CD4-positive, alpha-beta T cell (primary cell): Measurements from ENCODE around the gene KRTAP13-3. TPM values are rescaled to one million over a fixed set of nuclear protein-coding genes. Genes with fewer than 3 reads are reported as not detected.

Experiments
- ATAC-seq: fragments of 200-7000 bp; cut with Tn5 transposase; one replicate; pipeline ENCODE4 v1.10.0; 2022; ENCODE audit warnings: mild to moderate bottlenecking; ENCODE audit not compliant: poor library complexity
- CTCF ChIA-PET: fragments of 350-600 bp; sonication (Branson Sonifier 250); formaldehyde crosslinking; loops from one replicate; lab custom pipeline; 2021; ENCODE audit warnings: antibody characterized with exemption, inconsistent platforms; lab: Charles Lee
- POLR2A ChIA-PET: fragments of 350-600 bp; sonication (Branson Sonifier 250); formaldehyde crosslinking; loops from one replicate; lab custom pipeline; 2021; ENCODE audit warnings: antibody characterized with exemption, inconsistent platforms; lab: Charles Lee
- DNase-seq, 14 experiments: peaks; one replicate each; pipeline ENCODE4 v3.0.0-alpha.2; 2013 to 2020; ENCODE audit warnings: mixed read lengths in 2 of 14
- H3K27ac ChIP-seq, 2 donors: one replicate each; pipeline versions ENCODE4 v1.5.1 to v1.7.0; 2013; ENCODE audit warnings: low read length in 2 of 2, low read depth in 1 of 2, mild to moderate bottlenecking in 1 of 2
- H3K27me3 ChIP-seq, 2 experiments: 1 replicate in 1 of 2; 2 replicates in 1 of 2; pipeline versions ENCODE4 v1.6.1 to v1.7.0; 2013; ENCODE audit warnings: low read length in 2 of 2, control low read depth in 1 of 2, mild to moderate bottlenecking in 1 of 2, moderate library complexity in 1 of 2; ENCODE audit not compliant: insufficient read depth in 2 of 2, control insufficient read depth in 1 of 2
- H3K36me3 ChIP-seq: one replicate; pipeline ENCODE4 v1.6.1; 2013; ENCODE audit warnings: low read length, control low read depth; ENCODE audit not compliant: insufficient read depth
- H3K4me1 ChIP-seq: one replicate; pipeline ENCODE4 v1.6.1; 2013; ENCODE audit warnings: low read length, control low read depth; ENCODE audit not compliant: insufficient read depth
- H3K4me3 ChIP-seq: one replicate; pipeline ENCODE4 v1.5.1; 2013; ENCODE audit warnings: mild to moderate bottlenecking, low read length, moderate library complexity
- H3K9me3 ChIP-seq, 2 experiments: 1 replicate in 1 of 2; 2 replicates in 1 of 2; pipeline versions ENCODE4 v1.6.1 to v1.7.0; 2013; ENCODE audit warnings: low read length in 2 of 2, mild to moderate bottlenecking in 2 of 2, control low read depth in 1 of 2, moderate library complexity in 1 of 2; ENCODE audit not compliant: control insufficient read depth in 1 of 2, insufficient read depth in 1 of 2
- H3K27ac Mint-ChIP-seq: one replicate; pipeline ENCODE4 v1.8.0; 2020; ENCODE audit warnings: mixed read lengths
- H3K27me3 Mint-ChIP-seq: one replicate; pipeline ENCODE4 v1.8.0; 2021; ENCODE audit warnings: mixed read lengths
- H3K36me3 Mint-ChIP-seq: one replicate; pipeline ENCODE4 v1.8.0; 2021; ENCODE audit warnings: low read depth, mixed read lengths
- H3K4me1 Mint-ChIP-seq: one replicate; pipeline ENCODE4 v1.8.0; 2021; ENCODE audit warnings: low read depth, mixed read lengths
- H3K4me3 Mint-ChIP-seq: one replicate; pipeline ENCODE4 v1.8.0; 2020; ENCODE audit warnings: mild to moderate bottlenecking, mixed read lengths
- H3K9me3 Mint-ChIP-seq: one replicate; pipeline ENCODE4 v1.8.0; 2020; ENCODE audit warnings: mixed read lengths
- CTCF ChIP-seq: fragments of 200-600 bp; IDR thresholded peaks from one replicate; pipeline ENCODE4 v1.8.0; 2022; ENCODE audit warnings: antibody characterized with exemption, mild to moderate bottlenecking
- intact Hi-C, 2 experiments: fragments of 100-400 bp; cut with DNase I in 1 of 2; cut with micrococcal nuclease in 1 of 2; formaldehyde crosslinking; loops; one replicate each; pipeline versions ENCODE4 v1.15.1 to v1.9.0; 2023 to 2025; cut with DNase I, micrococcal nuclease
- total RNA-seq, 174 experiments: library from RNA in 2 of 174; stranded (reverse) in 2 of 174; gene quantifications; one replicate each; pipeline ENCODE4 v1.2.3 and lab custom pipeline; 2021 to 2026

Gene KRTAP13-3
- total RNA-seq, 2 experiments from 2014 or later = not detected

DNA sequence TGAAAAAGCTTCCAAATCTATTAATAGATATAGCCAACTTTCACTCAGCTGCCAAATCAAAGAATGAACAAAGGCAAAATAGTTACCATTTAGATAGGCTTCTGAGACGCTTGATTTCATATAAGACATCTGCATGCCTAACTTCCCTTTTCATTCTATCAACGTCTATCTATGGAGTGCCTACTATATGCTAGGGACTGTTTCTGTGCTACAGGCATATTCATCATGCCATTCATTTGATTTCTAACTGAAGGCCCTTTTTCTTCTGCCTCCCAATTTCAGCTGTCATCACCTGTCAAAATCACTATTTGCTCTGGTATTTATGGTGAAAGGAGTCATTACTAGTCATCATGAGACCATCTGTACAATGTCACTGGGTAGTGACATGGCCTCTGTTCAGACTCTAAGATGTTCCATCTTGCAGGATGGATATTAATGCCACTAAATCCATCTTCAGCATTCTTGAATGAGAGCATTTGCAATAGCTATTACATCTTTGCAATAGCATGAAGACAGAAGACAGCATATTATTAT is 34.2 kb downstream of the KRTAP13-3 start:
- CTCF ChIA-PET = interaction anchor here (1.0 kb wide), 1 partner anchor 19 kb away, joined by 3 read pairs; no protein-coding TSS in a partner anchor

DNA sequence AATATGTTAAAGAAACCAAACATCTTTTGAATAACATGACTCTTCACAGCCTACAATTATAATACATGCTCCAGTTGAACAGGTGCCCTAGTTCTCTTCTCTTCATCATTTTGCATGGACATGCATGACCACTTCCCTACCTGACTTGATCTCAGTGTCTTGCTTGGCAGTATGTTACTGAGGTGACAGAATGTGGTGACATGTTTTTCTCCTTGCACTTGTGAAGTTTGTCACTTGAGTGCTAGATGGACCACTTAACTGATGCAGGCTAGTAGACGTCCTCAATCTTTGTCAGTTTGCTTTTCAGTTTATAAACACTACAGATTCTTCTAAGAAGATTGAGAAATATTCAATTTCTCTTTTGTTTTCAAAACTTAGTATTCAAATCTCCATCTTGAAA is 43.5 kb downstream of the KRTAP13-3 start:
- no peaks in the 10 kb centered on the region for H3K36me3 Mint-ChIP-seq
- H3K9me3 ChIP-seq = no peaks in the 10 kb centered on the region
- no peak overlapping the region for H3K4me3 Mint-ChIP-seq
- H3K27ac ChIP-seq = no peak overlapping the region
- ChIA-PET POLR2A (no interaction called here), CTCF (no interaction called here)
- H3K4me1 ChIP-seq = no peaks in the 10 kb centered on the region
- TF ChIP-seq CTCF = no peak
- ATAC-seq (no peak), DNase-seq (no peak)
- H3K36me3 ChIP-seq = no peaks in the 10 kb centered on the region
- no peak overlapping the region for H3K4me3 ChIP-seq
- no peaks in the 10 kb centered on the region for H3K9me3 Mint-ChIP-seq
- no peaks in the 10 kb centered on the region for H3K4me1 Mint-ChIP-seq
- no peak overlapping the region for H3K27ac Mint-ChIP-seq
- intact Hi-C loops = no loop called here
- H3K27me3 ChIP-seq = no peaks in the 10 kb centered on the region
- peaks cover 16% of the 10 kb centered on the region for H3K27me3 Mint-ChIP-seq

More for the DNA sequence above, 34.2 kb downstream of the KRTAP13-3 start:
- ATAC-seq = no peak
- no peaks in the 10 kb centered on the region for H3K36me3 Mint-ChIP-seq
- H3K27me3 ChIP-seq = no peaks in the 10 kb centered on the region
- H3K27me3 Mint-ChIP-seq = peaks cover 8% of the 10 kb centered on the region
- H3K27ac Mint-ChIP-seq = no peak overlapping the region
- H3K36me3 ChIP-seq = no peaks in the 10 kb centered on the region
- H3K9me3 ChIP-seq = peaks cover 4% of the 10 kb centered on the region in 2 experiments
- no peak for TF ChIP-seq CTCF
- no peaks in the 10 kb centered on the region for H3K4me1 Mint-ChIP-seq
- DNase-seq = no peak
- no peak overlapping the region for H3K4me3 Mint-ChIP-seq
- no peaks in the 10 kb centered on the region for H3K4me1 ChIP-seq
- intact Hi-C loops = no loop called here
- POLR2A ChIA-PET = no interaction called here
- H3K4me3 ChIP-seq = no peak overlapping the region
- no peak overlapping the region for H3K27ac ChIP-seq
- H3K9me3 Mint-ChIP-seq = peaks cover 7% of the 10 kb centered on the region

Other genes starting within 250 kb of the KRTAP13-3 start
- not detected for gene CLDN8, start 209.8 kb downstream of the KRTAP13-3 start, total RNA-seq
- gene KRTAP24-1, start 143.0 kb downstream of the KRTAP13-3 start, total RNA-seq = not detected
- gene KRTAP25-1, start 136.4 kb downstream of the KRTAP13-3 start, total RNA-seq = not detected
- not detected for gene KRTAP26-1, start 105.6 kb downstream of the KRTAP13-3 start, total RNA-seq
- gene KRTAP27-1, start 88.2 kb downstream of the KRTAP13-3 start, total RNA-seq = not detected
- gene KRTAP23-1, start 77.3 kb downstream of the KRTAP13-3 start, total RNA-seq = not detected
- not detected for gene KRTAP13-2, start 53.7 kb downstream of the KRTAP13-3 start, total RNA-seq
- not detected for gene KRTAP13-1, start 29.9 kb downstream of the KRTAP13-3 start, total RNA-seq
- not detected for gene KRTAP13-4, start 4.3 kb upstream of the KRTAP13-3 start, total RNA-seq
- not detected for gene KRTAP15-1, start 14.3 kb upstream of the KRTAP13-3 start, total RNA-seq
- not detected for gene KRTAP19-1, start 54.4 kb upstream of the KRTAP13-3 start, total RNA-seq
- not detected for gene KRTAP19-2, start 61.5 kb upstream of the KRTAP13-3 start, total RNA-seq
- not detected for gene KRTAP19-3, start 66.1 kb upstream of the KRTAP13-3 start, total RNA-seq
- not detected for gene KRTAP19-4, start 71.2 kb upstream of the KRTAP13-3 start, total RNA-seq
- not detected for gene KRTAP19-5, start 76.2 kb upstream of the KRTAP13-3 start, total RNA-seq
- gene KRTAP19-6, start 115.9 kb upstream of the KRTAP13-3 start, total RNA-seq = not detected
- not detected for gene KRTAP19-7, start 135.4 kb upstream of the KRTAP13-3 start, total RNA-seq
- not detected for gene KRTAP22-2, start 164.5 kb upstream of the KRTAP13-3 start, total RNA-seq
- not detected for gene KRTAP6-3, start 166.5 kb upstream of the KRTAP13-3 start, total RNA-seq
- gene KRTAP6-2, start 173.0 kb upstream of the KRTAP13-3 start, total RNA-seq = not detected
- not detected for gene KRTAP22-1, start 175.2 kb upstream of the KRTAP13-3 start, total RNA-seq
- gene KRTAP6-1, start 188.0 kb upstream of the KRTAP13-3 start, total RNA-seq = not detected
- not detected for gene KRTAP20-1, start 190.5 kb upstream of the KRTAP13-3 start, total RNA-seq
- not detected for gene KRTAP20-4, start 194.7 kb upstream of the KRTAP13-3 start, total RNA-seq
- gene KRTAP20-2, start 209.3 kb upstream of the KRTAP13-3 start, total RNA-seq = not detected
- not detected for gene KRTAP20-3, start 216.9 kb upstream of the KRTAP13-3 start, total RNA-seq